Measurements from ENCODE around the gene HEBP2. TPM values are rescaled to one million over a fixed set of nuclear protein-coding genes. Genes with fewer than 3 reads are reported as not detected.

HEBP2 gene
- total RNA-seq, 3 donors from 2014 or later (not counting 1 experiment from before 2014, with no cell fraction given), result 14.2 to 18.6 (median 15.2) TPM

DNA sequence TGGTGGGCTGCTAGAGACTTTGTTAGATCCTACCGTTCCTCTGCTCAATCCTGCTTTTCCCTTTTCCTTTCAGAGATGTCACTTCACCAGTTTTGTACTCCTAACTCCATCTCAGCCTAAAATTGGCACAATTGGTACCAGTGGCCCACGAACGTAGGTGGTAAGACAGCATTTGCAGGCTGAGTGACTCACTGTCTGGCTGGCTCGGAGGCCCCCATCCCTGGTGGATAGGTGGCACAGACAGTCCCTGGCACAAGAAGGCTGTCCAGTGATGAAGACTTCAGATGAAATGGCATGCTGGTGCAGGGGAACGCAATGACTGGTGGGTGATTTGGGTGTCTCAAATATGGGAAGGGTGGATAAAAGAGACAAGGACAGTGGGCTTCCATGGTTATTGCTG, 11.1 kb downstream of the HEBP2 start:
- H3K4me3 ChIP-seq (ENCODE audit: low read length), result no peak overlapping the region
- peaks cover 40% of the 10 kb centered on the region for H3K36me3 ChIP-seq (ENCODE audit: control insufficient read depth, insufficient read depth, low read length)
- no peaks in the 10 kb centered on the region for H3K27me3 Mint-ChIP-seq (ENCODE audit: low read depth in 2 of 2)
- DNase-seq (no peak), ATAC-seq (no peak)
- TF ChIP-seq, protein P1, sequence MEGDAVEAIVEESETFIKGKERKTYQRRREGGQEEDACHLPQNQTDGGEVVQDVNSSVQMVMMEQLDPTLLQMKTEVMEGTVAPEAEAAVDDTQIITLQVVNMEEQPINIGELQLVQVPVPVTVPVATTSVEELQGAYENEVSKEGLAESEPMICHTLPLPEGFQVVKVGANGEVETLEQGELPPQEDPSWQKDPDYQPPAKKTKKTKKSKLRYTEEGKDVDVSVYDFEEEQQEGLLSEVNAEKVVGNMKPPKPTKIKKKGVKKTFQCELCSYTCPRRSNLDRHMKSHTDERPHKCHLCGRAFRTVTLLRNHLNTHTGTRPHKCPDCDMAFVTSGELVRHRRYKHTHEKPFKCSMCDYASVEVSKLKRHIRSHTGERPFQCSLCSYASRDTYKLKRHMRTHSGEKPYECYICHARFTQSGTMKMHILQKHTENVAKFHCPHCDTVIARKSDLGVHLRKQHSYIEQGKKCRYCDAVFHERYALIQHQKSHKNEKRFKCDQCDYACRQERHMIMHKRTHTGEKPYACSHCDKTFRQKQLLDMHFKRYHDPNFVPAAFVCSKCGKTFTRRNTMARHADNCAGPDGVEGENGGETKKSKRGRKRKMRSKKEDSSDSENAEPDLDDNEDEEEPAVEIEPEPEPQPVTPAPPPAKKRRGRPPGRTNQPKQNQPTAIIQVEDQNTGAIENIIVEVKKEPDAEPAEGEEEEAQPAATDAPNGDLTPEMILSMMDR (IDR thresholded peaks at IDR 0.05), result no peak
- 97% methylated on average over 5 of the region's 5 CpGs for WGBS (ENCODE audit: insufficient coverage)
- H3K9me3 Mint-ChIP-seq, result no peaks in the 10 kb centered on the region
- intact Hi-C loops (cut with micrococcal nuclease), result no loop called here
- no peaks in the 10 kb centered on the region for H3K4me1 ChIP-seq (ENCODE audit: control insufficient read depth, insufficient read depth, low read length)
- H3K36me3 Mint-ChIP-seq, result no peaks in the 10 kb centered on the region
- H3K4me1 Mint-ChIP-seq, result no peaks in the 10 kb centered on the region
- H3K27ac ChIP-seq (ENCODE audit: low read length), result no peak overlapping the region
- H3K27ac Mint-ChIP-seq, result no peak overlapping the region
- H3K4me3 Mint-ChIP-seq, result no peak overlapping the region
- H3K9me3 ChIP-seq (ENCODE audit: control insufficient read depth, insufficient read depth, low read length), result no peaks in the 10 kb centered on the region
- no peaks in the 10 kb centered on the region for H3K27me3 ChIP-seq (ENCODE audit: control insufficient read depth, insufficient read depth, low read length)

DNA sequence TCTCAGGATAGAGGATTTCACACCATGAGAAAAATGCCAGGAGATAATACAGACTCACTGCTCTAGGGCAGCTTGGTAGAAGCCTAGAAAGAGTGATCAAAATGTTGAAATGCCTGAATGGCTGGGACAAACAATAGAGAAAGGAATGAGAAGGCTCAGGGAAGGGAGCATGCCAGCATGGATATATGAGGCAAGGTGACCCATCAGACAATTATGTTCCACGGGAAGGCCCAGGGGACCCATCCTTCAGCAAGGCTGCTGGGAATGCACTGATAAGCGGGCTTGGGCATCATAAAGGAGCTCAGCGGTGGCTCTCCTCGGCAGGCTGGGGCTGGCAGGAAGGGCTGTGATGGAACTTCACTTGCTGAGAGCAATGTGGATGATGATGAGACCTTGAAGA, 12.2 kb downstream of the HEBP2 start:
- intact Hi-C loops (cut with micrococcal nuclease), result no loop called here
- Mint-ChIP-seq H3K4me3 (no peak overlapping the region), H3K4me1 (no peaks in the 10 kb centered on the region), H3K36me3 (no peaks in the 10 kb centered on the region), H3K27ac (no peak overlapping the region), H3K9me3 (no peaks in the 10 kb centered on the region), H3K27me3 (ENCODE audit: low read depth in 2 of 2) (no peaks in the 10 kb centered on the region)
- H3K4me1 ChIP-seq (ENCODE audit: control insufficient read depth, insufficient read depth, low read length), result no peaks in the 10 kb centered on the region
- no peak overlapping the region for H3K4me3 ChIP-seq (ENCODE audit: low read length)
- H3K36me3 ChIP-seq (ENCODE audit: control insufficient read depth, insufficient read depth, low read length), result peaks cover 34% of the 10 kb centered on the region
- H3K27me3 ChIP-seq (ENCODE audit: control insufficient read depth, insufficient read depth, low read length), result no peaks in the 10 kb centered on the region
- H3K27ac ChIP-seq (ENCODE audit: low read length), result no peak overlapping the region
- H3K9me3 ChIP-seq (ENCODE audit: control insufficient read depth, insufficient read depth, low read length), result no peaks in the 10 kb centered on the region
- 97% methylated on average over 4 of the region's 4 CpGs for WGBS (ENCODE audit: insufficient coverage)
- ATAC-seq (no peak), DNase-seq (no peak)
- TF ChIP-seq, protein P1 (IDR thresholded peaks at IDR 0.05), result no peak

DNA sequence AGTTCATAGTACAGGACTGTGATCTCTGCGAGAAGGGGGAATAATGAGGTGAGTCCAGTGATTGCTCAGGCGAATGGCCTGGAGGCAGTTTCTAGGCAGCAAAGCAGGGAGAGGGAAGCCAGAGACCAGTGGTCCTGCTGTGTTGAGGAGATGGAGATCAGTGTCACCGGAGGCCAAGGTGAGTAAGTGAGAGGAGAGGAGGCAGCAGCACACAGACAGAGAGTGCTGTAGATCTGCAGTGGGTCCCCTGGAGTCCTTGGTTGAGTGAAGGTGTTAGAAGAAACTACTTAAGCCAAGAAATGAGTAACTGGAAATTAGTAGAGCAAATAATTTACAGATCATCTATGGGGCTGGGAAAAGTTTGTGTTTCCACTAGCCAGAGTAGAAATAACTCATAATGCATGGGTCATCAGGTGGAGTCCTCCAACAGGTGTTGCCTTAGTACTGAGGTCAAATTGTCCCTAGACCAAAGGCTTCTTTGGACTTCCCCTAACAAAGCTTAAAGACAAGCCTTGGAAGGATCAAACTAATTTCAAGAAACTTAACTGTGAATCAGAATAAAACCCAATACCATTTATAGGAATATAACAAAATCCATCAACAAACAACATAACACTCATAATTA, 13.6 kb downstream of the HEBP2 start:
- Histone ChIP-seq H3K27me3 (ENCODE audit: control insufficient read depth, insufficient read depth, low read length) (no peaks in the 10 kb centered on the region), H3K4me3 (ENCODE audit: low read length) (no peak overlapping the region), H3K27ac (ENCODE audit: low read length) (no peak overlapping the region), H3K36me3 (ENCODE audit: control insufficient read depth, insufficient read depth, low read length) (peaks cover 25% of the 10 kb centered on the region), H3K4me1 (ENCODE audit: control insufficient read depth, insufficient read depth, low read length) (no peaks in the 10 kb centered on the region), H3K9me3 (ENCODE audit: control insufficient read depth, insufficient read depth, low read length) (no peaks in the 10 kb centered on the region)
- TF ChIP-seq, protein P1 (IDR thresholded peaks at IDR 0.05), result no peak
- H3K4me1 Mint-ChIP-seq, result no peaks in the 10 kb centered on the region
- no peak overlapping the region for H3K4me3 Mint-ChIP-seq
- ATAC-seq (no peak), DNase-seq (no peak)
- no peaks in the 10 kb centered on the region for H3K36me3 Mint-ChIP-seq
- no peaks in the 10 kb centered on the region for H3K9me3 Mint-ChIP-seq
- H3K27ac Mint-ChIP-seq, result no peak overlapping the region
- WGBS (ENCODE audit: insufficient coverage), result 94% methylated on average over 3 of the region's 3 CpGs
- intact Hi-C loops (cut with micrococcal nuclease), result no loop called here
- no peaks in the 10 kb centered on the region for H3K27me3 Mint-ChIP-seq (ENCODE audit: low read depth in 2 of 2)
